ENCODE results near the gene CEP72.
"Not testable (repeated sequence)": the region's sequence is repeated elsewhere in the genome, so short reads cannot be mapped to it uniquely, and the experiment has no call there.

- not testable (repeated sequence) for TF ChIP-seq CTCF (IDR thresholded peaks at IDR 0.05); POLR2A (IDR thresholded peaks at IDR 0.05); POLR2AphosphoS5 (IDR thresholded peaks at IDR 0.05; ENCODE audit: insufficient read depth in 1 of 2, low read depth in 1 of 2)
These were observed 29.7 kb upstream of the CEP72 start for GRCh38 chr5:582445-582844.
